Measurements from ENCODE around the gene URB2.
"Not testable (repeated sequence)": the region's sequence is repeated elsewhere in the genome, so short reads cannot be mapped to it uniquely, and the experiment has no call there.

The URB2 gene

GRCh38 chr1:229614701-229615100, 11.3 kb upstream of the URB2 start:
- no peak for DNase-seq (ENCODE audit: low read depth)

GRCh38 chr1:229617351-229618100, 8.5 kb upstream of the URB2 start:
- no peak for DNase-seq (ENCODE audit: low read depth)

GRCh38 chr1:229619002-229619401, 7.0 kb upstream of the URB2 start:
- DNase-seq (ENCODE audit: low read depth), result no peak

GRCh38 chr1:229619614-229620013, 6.4 kb upstream of the URB2 start:
- DNase-seq (ENCODE audit: low read depth), result no peak

GRCh38 chr1:229620876-229621275, 5.2 kb upstream of the URB2 start:
- no peak for DNase-seq (ENCODE audit: low read depth)

GRCh38 chr1:229621663-229622062, 4.4 kb upstream of the URB2 start:
- DNase-seq (ENCODE audit: low read depth), result no peak

- DNase-seq (ENCODE audit: low read depth), result not testable (repeated sequence)
These were observed 3.4 kb upstream of the URB2 start for GRCh38 chr1:229622641-229623120.

GRCh38 chr1:229623225-229623624, 2.8 kb upstream of the URB2 start:
- no peak for DNase-seq (ENCODE audit: low read depth)

GRCh38 chr1:229623838-229624237, 2.2 kb upstream of the URB2 start:
- DNase-seq (ENCODE audit: low read depth), result no peak

- no peak for DNase-seq (ENCODE audit: low read depth)
These were observed 1.5 kb upstream of the URB2 start for GRCh38 chr1:229624521-229625070.

- no peak for DNase-seq (ENCODE audit: low read depth)
These were observed 754 bp upstream of the URB2 start for GRCh38 chr1:229625071-229625914.

GRCh38 chr1:229627003-229627402, 956 bp downstream of the URB2 start:
- DNase-seq (ENCODE audit: low read depth), result no peak

GRCh38 chr1:229629261-229629660, 3.2 kb downstream of the URB2 start:
- no peak for DNase-seq (ENCODE audit: low read depth)

- DNase-seq (ENCODE audit: low read depth), result no peak
These were observed 5.1 kb downstream of the URB2 start for GRCh38 chr1:229631148-229631547.

- DNase-seq (ENCODE audit: low read depth), result no peak
These were observed 5.9 kb downstream of the URB2 start for GRCh38 chr1:229631966-229632365.

- DNase-seq (ENCODE audit: low read depth), result no peak
These were observed 10.0 kb downstream of the URB2 start for GRCh38 chr1:229636042-229636441.

GRCh38 chr1:229637746-229638145, 11.7 kb downstream of the URB2 start:
- no peak for DNase-seq (ENCODE audit: low read depth)

- DNase-seq (ENCODE audit: low read depth), result no peak
These were observed 14.4 kb downstream of the URB2 start for GRCh38 chr1:229640455-229640854.

- no peak for DNase-seq (ENCODE audit: low read depth)
These were observed 15.3 kb downstream of the URB2 start for GRCh38 chr1:229641306-229641705.

GRCh38 chr1:229642376-229642775, 16.3 kb downstream of the URB2 start:
- DNase-seq (ENCODE audit: low read depth), result no peak

GRCh38 chr1:229642970-229643369, 16.9 kb downstream of the URB2 start:
- DNase-seq (ENCODE audit: low read depth), result no peak

- DNase-seq (ENCODE audit: low read depth), result no peak
These were observed 18.1 kb downstream of the URB2 start for GRCh38 chr1:229643996-229644745.

Measured in stimulated activated CD8-positive, alpha-beta memory T cell treated with anti-CD3 and anti-CD28 coated beads, Interleukin-15, amount 100 ng/mL, for 1 hour (primary cell).